ENCODE data around the gene TOR4A. TPM values are rescaled to one million over a fixed set of nuclear protein-coding genes. Genes with fewer than 3 reads are reported as not detected.
A peak's percentile ranks its signal among the peaks of the same experiment; 100 is the strongest.

Gene TOR4A
- total and polyA plus RNA-seq, 9 of the 15 experiments (the other 6 are each of a cell fraction or from before 2014, with no cell fraction given) = 3.9 to 49.2 (median 8.8) TPM

DNA sequence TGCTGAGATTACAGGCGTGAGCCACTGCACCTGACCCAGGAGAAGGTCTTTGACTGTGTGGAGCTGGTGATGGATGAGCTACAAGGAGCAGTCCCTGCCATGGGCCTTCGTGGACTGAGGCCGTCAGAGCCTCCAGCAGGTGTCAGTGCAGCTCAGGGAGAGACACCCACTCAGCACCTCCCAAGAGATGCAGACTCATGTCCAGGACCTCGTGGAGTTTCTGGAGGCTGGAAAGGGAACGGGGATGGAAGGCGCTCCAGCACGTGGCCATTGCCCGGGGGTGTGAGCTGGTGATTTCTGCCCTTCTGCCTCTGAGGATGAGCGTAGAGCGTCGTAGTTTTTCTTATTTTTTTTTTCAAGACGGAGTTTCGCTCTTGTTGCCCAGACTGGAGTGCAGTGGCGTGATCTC, 9.5 kb downstream of the TOR4A start (continued):
- TF ChIP-seq ARID3A (IDR thresholded peaks at IDR 0.05; ENCODE audit: borderline replicate concordance, low read depth, low read length) (no peak), ZNF551 (CRISPR knock-in tag; IDR thresholded peaks at IDR 0.05) (no peak), SOX6 (IDR thresholded peaks at IDR 0.05) (0 out of 2 replicates have a peak, but pooled peaks have one; percentile 16), JUND (IDR thresholded peaks at IDR 0.05; ENCODE audit: borderline replicate concordance, low read depth, low read length) (0 out of 2 replicates have a peak, but pooled peaks have one; percentile 45), JUND (tag; IDR thresholded peaks at IDR 0.05; ENCODE audit: borderline replicate concordance, low read depth, low read length) (no peak), TEAD4 (IDR thresholded peaks at IDR 0.05; ENCODE audit: low read length) (no peak), TEAD4 (CRISPR knock-in tag; IDR thresholded peaks at IDR 0.05; ENCODE audit: borderline replicate concordance) (no peak), ZNF76 (CRISPR knock-in tag; IDR thresholded peaks at IDR 0.05; ENCODE audit: borderline replicate concordance) (no peak), CBFB (CRISPR knock-in tag; IDR thresholded peaks at IDR 0.05) (no peak), ZNF316 (IDR thresholded peaks at IDR 0.05) (peak; percentile 67), PTRF (tag; IDR thresholded peaks at IDR 0.05) (no peak), NFE2 (IDR thresholded peaks at IDR 0.05; ENCODE audit: low read depth) (peak; percentile 85), NONO (IDR thresholded peaks at IDR 0.05; ENCODE audit: low read depth in 2 of 2, low read length in 1 of 2) (0 out of 4 replicates have a peak, but pooled peaks of 1 of the 2 experiments have one; percentile 59), SP1 (CRISPR knock-in tag; IDR thresholded peaks at IDR 0.05) (peak; percentile 46; the same call in 1 of the 2 replicates), IFI16 (CRISPR knock-in tag; IDR thresholded peaks at IDR 0.05) (no peak), SMARCC2 (IDR thresholded peaks at IDR 0.05; ENCODE audit: low read depth) (no peak), ZHX1 (conservative IDR thresholded peaks at IDR 0.05; ENCODE audit: low read length) (no peak), PCBP1 (IDR thresholded peaks at IDR 0.05; ENCODE audit: low read depth, low read length, poor library complexity, severe bottlenecking) (no peak), ZNF445 (CRISPR knock-in tag; IDR thresholded peaks at IDR 0.05; ENCODE audit: low read depth) (no peak)
- TF ChIP-seq, protein P1, sequence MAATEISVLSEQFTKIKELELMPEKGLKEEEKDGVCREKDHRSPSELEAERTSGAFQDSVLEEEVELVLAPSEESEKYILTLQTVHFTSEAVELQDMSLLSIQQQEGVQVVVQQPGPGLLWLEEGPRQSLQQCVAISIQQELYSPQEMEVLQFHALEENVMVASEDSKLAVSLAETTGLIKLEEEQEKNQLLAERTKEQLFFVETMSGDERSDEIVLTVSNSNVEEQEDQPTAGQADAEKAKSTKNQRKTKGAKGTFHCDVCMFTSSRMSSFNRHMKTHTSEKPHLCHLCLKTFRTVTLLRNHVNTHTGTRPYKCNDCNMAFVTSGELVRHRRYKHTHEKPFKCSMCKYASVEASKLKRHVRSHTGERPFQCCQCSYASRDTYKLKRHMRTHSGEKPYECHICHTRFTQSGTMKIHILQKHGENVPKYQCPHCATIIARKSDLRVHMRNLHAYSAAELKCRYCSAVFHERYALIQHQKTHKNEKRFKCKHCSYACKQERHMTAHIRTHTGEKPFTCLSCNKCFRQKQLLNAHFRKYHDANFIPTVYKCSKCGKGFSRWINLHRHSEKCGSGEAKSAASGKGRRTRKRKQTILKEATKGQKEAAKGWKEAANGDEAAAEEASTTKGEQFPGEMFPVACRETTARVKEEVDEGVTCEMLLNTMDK (IDR thresholded peaks at IDR 0.05; ENCODE audit: borderline replicate concordance, insufficient read depth, low read depth, low read length, poor library complexity, severe bottlenecking) = peak; percentile 59
